GM12892 (cell line): ENCODE measurements around the gene ARPP21.

Source experiments
- POLR2A ChIP-seq: IDR thresholded peaks from 2 replicates; pipeline ENCODE4 v1.6.1; 2011; ENCODE audit warnings: low read depth, low read length, control low read depth
- POLR2AphosphoS5 ChIP-seq: IDR thresholded peaks from 2 replicates; pipeline ENCODE4 v1.6.1; 2011; ENCODE audit warnings: low read depth, low read length, control low read depth

DNA sequence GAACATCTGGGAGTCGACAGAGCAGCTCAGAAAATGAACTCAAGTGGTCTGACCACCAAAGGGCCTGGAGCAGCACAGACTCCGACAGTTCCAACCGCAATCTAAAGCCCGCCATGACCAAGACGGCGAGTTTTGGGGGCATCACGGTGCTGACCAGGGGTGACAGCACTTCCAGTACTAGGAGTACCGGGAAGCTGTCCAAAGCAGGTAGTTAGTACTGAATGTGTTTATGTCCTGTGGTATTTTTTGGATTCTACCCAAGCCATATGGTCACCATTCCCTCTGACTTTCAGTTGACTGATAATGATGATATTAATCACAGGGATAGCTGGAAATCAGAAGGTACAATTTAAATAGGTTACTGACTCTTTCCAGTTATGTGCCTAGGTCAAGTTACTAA lies 82.3 kb downstream of the ARPP21 start:
- TF ChIP-seq POLR2AphosphoS5: no peak
- no peak for TF ChIP-seq POLR2A
